GM18511 (cell line): Measurements from ENCODE around the gene DYSF.

ENCODE experiments used
- ATAC-seq: cut with Tn5 transposase; IDR thresholded peaks from one replicate; pipeline ENCODE4 v1.9.1; 2021; ENCODE audit warnings: mild to moderate bottlenecking, moderate library complexity; ENCODE audit not compliant: unreplicated experiment

The DYSF gene

GRCh38 chr2:71596011-71596410 is 142.7 kb downstream of the DYSF start:
- no peak for ATAC-seq

GRCh38 chr2:71597756-71598155 is 144.4 kb downstream of the DYSF start:
- no peak for ATAC-seq

GRCh38 chr2:71598526-71598925 is 145.2 kb downstream of the DYSF start:
- ATAC-seq, result no peak

- no peak for ATAC-seq
Measured at GRCh38 chr2:71599038-71599437, 145.7 kb downstream of the DYSF start.

- ATAC-seq, result no peak
Measured at GRCh38 chr2:71599646-71600236, 146.4 kb downstream of the DYSF start.

- ATAC-seq, result no peak
Measured at GRCh38 chr2:71600555-71600954, 147.2 kb downstream of the DYSF start.

GRCh38 chr2:71601136-71602114 is 148.1 kb downstream of the DYSF start:
- no peak for ATAC-seq

GRCh38 chr2:71602115-71602495 is 148.7 kb downstream of the DYSF start:
- no peak for ATAC-seq

GRCh38 chr2:71602581-71602980 is 149.2 kb downstream of the DYSF start:
- ATAC-seq, result no peak

GRCh38 chr2:71603311-71603811 is 150.0 kb downstream of the DYSF start:
- ATAC-seq, result no peak

GRCh38 chr2:71603851-71604725 is 150.7 kb downstream of the DYSF start:
- ATAC-seq, result no peak

- ATAC-seq, result no peak
Measured at GRCh38 chr2:71604726-71605120, 151.4 kb downstream of the DYSF start.

- ATAC-seq, result no peak
Measured at GRCh38 chr2:71605173-71605641, 151.8 kb downstream of the DYSF start.

- ATAC-seq, result no peak
Measured at GRCh38 chr2:71605781-71606241, 152.4 kb downstream of the DYSF start.

GRCh38 chr2:71606244-71606643 is 152.9 kb downstream of the DYSF start:
- no peak for ATAC-seq

GRCh38 chr2:71607151-71607889 is 154.0 kb downstream of the DYSF start:
- ATAC-seq, result no peak

- ATAC-seq, result no peak
Measured at GRCh38 chr2:71608034-71608433, 154.7 kb downstream of the DYSF start.

GRCh38 chr2:71608441-71608840 is 155.1 kb downstream of the DYSF start:
- no peak for ATAC-seq

- no peak for ATAC-seq
Measured at GRCh38 chr2:71609029-71609428, 155.7 kb downstream of the DYSF start.

GRCh38 chr2:71609441-71609840 is 156.1 kb downstream of the DYSF start:
- no peak for ATAC-seq
